ENCODE measurements around the gene VMAC.

DNA sequence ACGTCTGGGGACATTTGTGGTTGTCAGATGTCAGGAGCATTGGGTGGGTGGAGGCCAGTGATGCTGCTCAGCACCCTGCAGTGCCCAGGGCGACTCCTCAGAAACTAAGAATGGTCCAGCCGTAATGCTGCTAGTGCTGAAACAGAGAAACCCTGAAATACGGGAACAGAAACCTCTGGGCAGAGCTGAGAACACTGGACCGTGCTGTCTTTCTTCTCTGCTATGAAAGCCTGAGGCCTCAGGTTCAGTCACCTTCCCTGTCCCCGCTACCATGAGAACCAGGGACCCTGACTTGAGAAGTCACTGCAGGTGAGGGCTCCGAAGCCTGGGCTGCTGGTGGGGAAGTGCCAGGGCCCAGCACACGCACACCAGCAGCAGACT is 22.8 kb downstream of the VMAC start:
- TF ChIP-seq, protein P1, sequence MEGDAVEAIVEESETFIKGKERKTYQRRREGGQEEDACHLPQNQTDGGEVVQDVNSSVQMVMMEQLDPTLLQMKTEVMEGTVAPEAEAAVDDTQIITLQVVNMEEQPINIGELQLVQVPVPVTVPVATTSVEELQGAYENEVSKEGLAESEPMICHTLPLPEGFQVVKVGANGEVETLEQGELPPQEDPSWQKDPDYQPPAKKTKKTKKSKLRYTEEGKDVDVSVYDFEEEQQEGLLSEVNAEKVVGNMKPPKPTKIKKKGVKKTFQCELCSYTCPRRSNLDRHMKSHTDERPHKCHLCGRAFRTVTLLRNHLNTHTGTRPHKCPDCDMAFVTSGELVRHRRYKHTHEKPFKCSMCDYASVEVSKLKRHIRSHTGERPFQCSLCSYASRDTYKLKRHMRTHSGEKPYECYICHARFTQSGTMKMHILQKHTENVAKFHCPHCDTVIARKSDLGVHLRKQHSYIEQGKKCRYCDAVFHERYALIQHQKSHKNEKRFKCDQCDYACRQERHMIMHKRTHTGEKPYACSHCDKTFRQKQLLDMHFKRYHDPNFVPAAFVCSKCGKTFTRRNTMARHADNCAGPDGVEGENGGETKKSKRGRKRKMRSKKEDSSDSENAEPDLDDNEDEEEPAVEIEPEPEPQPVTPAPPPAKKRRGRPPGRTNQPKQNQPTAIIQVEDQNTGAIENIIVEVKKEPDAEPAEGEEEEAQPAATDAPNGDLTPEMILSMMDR (IDR thresholded peaks at IDR 0.05; ENCODE audit: low read depth, low read length, poor library complexity, severe bottlenecking): no peak
- no peak for TF ChIP-seq EZH2phosphoT487 (IDR thresholded peaks at IDR 0.05; ENCODE audit: borderline replicate concordance, low read length)

All from DOHH2 (cell line).